ENCODE data around the gene SREBF2.
"Not testable (repeated sequence)": the region's sequence is repeated elsewhere in the genome, so short reads cannot be mapped to it uniquely, and the experiment has no call there.

The SREBF2 gene

GRCh38 chr22:41831828-41832552 lies 915 bp upstream of the SREBF2 start:
- TF ChIP-seq CTCF (IDR thresholded peaks at IDR 0.05), result no peak
- no peak for DNase-seq
- Histone ChIP-seq H3K27me3 (no peaks in the 10 kb centered on the region), H3K27ac (peak overlapping the region; percentile 78 to 87), H3K9me3 (no peaks in the 10 kb centered on the region), H3K36me3 (peaks cover 0 to 8% (median 0%) of the 10 kb centered on the region in 3 donors), H3K4me3 (peak overlapping the region; percentile 61 to 91), H3K4me1 (peaks cover 0 to 18% (median 8%) of the 10 kb centered on the region in 4 donors)
- intact Hi-C loops (cut with DNase I; ENCODE audit: low total_unique reads), result loop anchor here (10.0 kb wide), 1 partner anchor 243 kb away; the partner anchor contains the start of genes NAGA, PHETA2 and SMDT1

GRCh38 chr22:41833369-41834004 lies 582 bp downstream of the SREBF2 start:
- TF ChIP-seq CTCF (IDR thresholded peaks at IDR 0.05), result peak in 1 of 2 experiments; percentile 22
- no peaks in the 10 kb centered on the region for H3K9me3 ChIP-seq
- H3K4me1 ChIP-seq, result peaks cover 0 to 20% (median 9%) of the 10 kb centered on the region in 4 donors
- intact Hi-C loops (cut with DNase I; ENCODE audit: low total_unique reads), result loop anchor here (10.0 kb wide), 1 partner anchor 241 kb away; the partner anchor contains the start of genes NAGA, PHETA2 and SMDT1
- peak overlapping the region; percentile 61 to 91 for H3K4me3 ChIP-seq
- no peaks in the 10 kb centered on the region for H3K27me3 ChIP-seq
- peaks cover 0 to 8% (median 0%) of the 10 kb centered on the region in 3 donors for H3K36me3 ChIP-seq
- DNase-seq, result peak; percentile 47 to 75
- H3K27ac ChIP-seq, result peak overlapping the region; percentile 78 to 87

- DNase-seq, result no peak
- no peak for TF ChIP-seq CTCF (IDR thresholded peaks at IDR 0.05)
- H3K36me3 ChIP-seq, result peaks cover 0 to 8% (median 0%) of the 10 kb centered on the region in 3 donors
- H3K4me3 ChIP-seq, result peak overlapping the region; percentile 61 to 91
- no peaks in the 10 kb centered on the region for H3K9me3 ChIP-seq
- no peaks in the 10 kb centered on the region for H3K27me3 ChIP-seq
- H3K27ac ChIP-seq, result peak overlapping the region; percentile 78 to 87
- peaks cover 0 to 28% (median 9%) of the 10 kb centered on the region in 4 donors for H3K4me1 ChIP-seq
- intact Hi-C loops (cut with DNase I; ENCODE audit: low total_unique reads), result loop anchor here (10.0 kb wide), 1 partner anchor 241 kb away; the partner anchor contains the start of genes NAGA, PHETA2 and SMDT1
These were observed 1.4 kb downstream of the SREBF2 start for GRCh38 chr22:41834005-41834944.

- not testable (repeated sequence) for H3K4me3 ChIP-seq, H3K36me3 ChIP-seq, H3K27me3 ChIP-seq, DNase-seq, H3K27ac ChIP-seq, H3K9me3 ChIP-seq
- intact Hi-C loops (cut with DNase I; ENCODE audit: low total_unique reads), result loop anchor here (10.0 kb wide), 1 partner anchor 239 kb away; the partner anchor contains the start of genes NAGA, PHETA2 and SMDT1
- H3K4me1 ChIP-seq, result peaks cover 0 to 32% (median 11%) of the 10 kb centered on the region in 4 donors
These were observed 2.6 kb downstream of the SREBF2 start for GRCh38 chr22:41835462-41835861.

GRCh38 chr22:41836551-41836950 lies 3.6 kb downstream of the SREBF2 start:
- no peaks in the 10 kb centered on the region for H3K9me3 ChIP-seq
- H3K36me3 ChIP-seq, result peaks cover 0 to 8% (median 0%) of the 10 kb centered on the region in 3 donors
- H3K27me3 ChIP-seq, result no peaks in the 10 kb centered on the region
- H3K27ac ChIP-seq, result no peak overlapping the region
- TF ChIP-seq CTCF (IDR thresholded peaks at IDR 0.05), result no peak
- DNase-seq, result no peak
- peaks cover 0 to 43% (median 20%) of the 10 kb centered on the region in 4 donors for H3K4me1 ChIP-seq
- no peak overlapping the region for H3K4me3 ChIP-seq
- intact Hi-C loops (cut with DNase I; ENCODE audit: low total_unique reads), result loop anchor here (10.0 kb wide), 1 partner anchor 238 kb away; the partner anchor contains the start of genes NAGA, PHETA2 and SMDT1

All from tibial artery (tissue), 4 donors.